Measurements from ENCODE around the gene ZBTB11.
"Not testable (repeated sequence)": the region's sequence is repeated elsewhere in the genome, so short reads cannot be mapped to it uniquely, and the experiment has no call there.

Gene ZBTB11

GRCh38 chr3:101615525-101615924 is 61.4 kb downstream of the ZBTB11 start:
- no peak for DNase-seq

DNA sequence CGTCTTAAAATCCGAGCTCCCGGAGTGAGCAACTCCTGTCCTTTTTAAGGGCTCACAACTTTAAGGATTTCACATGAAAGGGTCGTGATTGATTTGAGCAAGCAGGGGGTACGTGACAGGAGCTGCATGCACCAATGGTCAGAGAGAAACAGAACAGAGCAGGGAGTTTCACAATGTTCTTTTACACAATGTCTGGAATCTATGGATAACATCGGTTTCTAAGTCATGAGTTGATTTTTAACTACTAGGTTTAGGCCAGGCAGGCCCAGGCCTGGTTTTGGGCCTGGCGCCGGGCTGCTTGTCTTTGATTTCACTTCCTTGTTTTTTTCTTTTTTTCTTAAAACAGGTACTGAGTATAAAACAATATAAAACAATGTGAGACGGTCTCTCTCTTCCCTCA is 63.9 kb downstream of the ZBTB11 start:
- not testable (repeated sequence) for DNase-seq

DNA sequence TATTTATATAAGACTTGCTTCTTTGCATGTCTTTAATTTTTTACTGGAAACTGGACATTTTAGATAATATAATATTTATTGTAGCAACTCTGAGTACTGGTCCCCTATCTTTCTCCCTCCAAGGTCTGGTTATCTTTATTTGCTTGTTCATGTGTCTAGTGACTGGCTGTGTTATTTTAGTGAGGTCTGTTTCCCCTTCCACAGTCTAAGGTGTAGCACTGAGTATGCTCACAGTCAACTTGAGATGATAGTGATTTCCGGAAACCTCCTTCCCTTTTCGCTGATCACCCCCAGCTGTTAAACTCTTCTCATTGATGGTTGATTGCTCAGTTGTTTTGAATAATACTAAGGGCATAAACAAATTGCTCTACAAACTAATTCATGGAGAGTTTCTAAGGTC is 65.9 kb downstream of the ZBTB11 start:
- no peak for DNase-seq

GRCh38 chr3:101605398-101605797 is 71.5 kb downstream of the ZBTB11 start:
- DNase-seq = not testable (repeated sequence)

DNA sequence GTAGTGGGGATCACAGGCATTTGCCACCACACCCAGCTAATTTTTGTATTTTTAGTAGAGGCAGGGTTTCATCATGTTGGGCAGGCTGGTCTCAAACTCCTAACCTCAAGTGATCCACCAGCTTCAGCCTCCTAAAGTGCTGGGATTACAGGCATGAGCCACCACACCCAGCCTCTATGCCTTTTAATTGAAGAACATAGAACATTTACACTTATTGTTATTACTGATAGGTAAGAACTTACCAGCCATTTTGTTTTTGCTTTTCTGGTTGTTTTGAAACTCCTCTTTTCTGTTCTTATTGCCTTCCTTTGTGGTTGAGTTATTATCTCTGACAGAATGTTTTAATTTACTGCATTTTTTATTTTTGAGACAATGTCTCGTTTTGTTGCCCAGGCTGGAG is 73.7 kb downstream of the ZBTB11 start:
- DNase-seq = no peak

DNA sequence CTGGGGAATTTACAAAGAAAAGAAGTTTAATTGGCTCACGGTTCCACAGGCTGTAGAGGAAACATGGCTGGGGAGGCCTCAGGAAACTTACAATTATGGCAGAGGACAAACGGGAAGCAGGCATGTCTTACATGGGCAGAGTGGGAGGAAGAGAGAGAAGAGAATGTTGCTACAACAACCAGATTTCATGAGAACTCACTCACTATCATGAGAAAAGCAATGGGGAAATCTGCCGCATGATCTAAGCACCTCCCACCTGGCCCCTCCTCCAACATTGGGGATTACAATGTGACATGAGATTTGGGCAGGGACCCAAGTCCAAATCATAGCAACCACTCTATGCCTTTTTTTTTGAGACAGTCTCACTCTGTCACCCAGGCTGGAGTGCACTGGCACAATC is 74.2 kb downstream of the ZBTB11 start:
- DNase-seq = no peak

Measured in activated CD8-positive, alpha-beta memory T cell treated with anti-CD3 and anti-CD28 coated beads, Interleukin-2, amount 50 U/mL, for 48 hours (primary cell).